Measurements from ENCODE around the gene HACD2.
"Not testable (repeated sequence)": the region's sequence is repeated elsewhere in the genome, so short reads cannot be mapped to it uniquely, and the experiment has no call there.

HACD2 gene, protein sequence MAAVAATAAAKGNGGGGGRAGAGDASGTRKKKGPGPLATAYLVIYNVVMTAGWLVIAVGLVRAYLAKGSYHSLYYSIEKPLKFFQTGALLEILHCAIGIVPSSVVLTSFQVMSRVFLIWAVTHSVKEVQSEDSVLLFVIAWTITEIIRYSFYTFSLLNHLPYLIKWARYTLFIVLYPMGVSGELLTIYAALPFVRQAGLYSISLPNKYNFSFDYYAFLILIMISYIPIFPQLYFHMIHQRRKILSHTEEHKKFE

DNA sequence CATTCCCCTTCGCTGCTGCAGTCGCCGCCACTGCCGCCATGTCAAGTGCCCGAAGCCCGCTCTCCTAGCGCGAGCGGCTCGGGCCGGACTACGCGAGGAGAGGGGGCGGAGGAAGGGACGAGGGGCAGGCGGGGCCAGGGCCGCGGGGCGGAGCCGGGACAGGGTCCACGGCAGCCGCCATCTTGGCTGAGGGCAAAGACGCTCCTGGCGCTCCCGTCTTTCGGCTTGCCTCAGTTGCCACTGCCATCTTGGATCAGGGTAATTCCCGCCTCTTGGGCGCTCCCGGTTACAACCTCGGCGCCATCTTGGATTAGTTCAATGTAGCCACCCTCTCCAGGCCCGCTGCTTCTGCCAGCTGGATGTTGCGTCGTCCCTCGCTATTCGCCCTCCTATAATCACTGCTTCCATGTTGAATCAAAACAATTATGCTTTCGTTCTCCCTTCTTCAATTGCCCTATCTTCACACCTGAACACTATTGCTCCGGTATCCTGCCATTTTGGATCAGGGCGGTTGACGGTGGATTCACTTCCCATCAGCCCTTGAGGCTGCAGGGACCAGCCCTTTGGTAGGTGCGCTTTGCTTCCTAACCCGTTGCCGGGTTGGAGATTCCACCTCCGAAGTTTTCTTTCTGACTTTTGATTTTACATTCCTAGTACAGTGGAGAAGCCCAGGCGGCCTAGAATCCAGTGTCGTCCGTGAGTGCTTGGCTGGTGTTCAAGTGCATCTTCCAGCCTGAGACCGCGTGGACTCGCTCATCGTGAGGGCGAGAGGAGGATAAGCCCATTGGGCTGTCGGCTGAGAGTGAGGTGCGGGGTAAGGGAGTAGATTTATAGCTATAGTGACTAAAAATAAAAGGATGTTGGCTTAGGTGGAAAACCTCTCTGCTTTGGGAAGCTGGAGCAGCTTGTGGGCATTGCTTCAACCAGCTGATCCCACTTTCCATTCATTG is at the start of gene HACD2:
Gene HACD2, minus strand, starts transcription at position 66 of the 950 bp plus-strand sequence. Its CDS starts 26 bp downstream, at position 40.
- peak; percentile 97 for DNase-seq

DNA sequence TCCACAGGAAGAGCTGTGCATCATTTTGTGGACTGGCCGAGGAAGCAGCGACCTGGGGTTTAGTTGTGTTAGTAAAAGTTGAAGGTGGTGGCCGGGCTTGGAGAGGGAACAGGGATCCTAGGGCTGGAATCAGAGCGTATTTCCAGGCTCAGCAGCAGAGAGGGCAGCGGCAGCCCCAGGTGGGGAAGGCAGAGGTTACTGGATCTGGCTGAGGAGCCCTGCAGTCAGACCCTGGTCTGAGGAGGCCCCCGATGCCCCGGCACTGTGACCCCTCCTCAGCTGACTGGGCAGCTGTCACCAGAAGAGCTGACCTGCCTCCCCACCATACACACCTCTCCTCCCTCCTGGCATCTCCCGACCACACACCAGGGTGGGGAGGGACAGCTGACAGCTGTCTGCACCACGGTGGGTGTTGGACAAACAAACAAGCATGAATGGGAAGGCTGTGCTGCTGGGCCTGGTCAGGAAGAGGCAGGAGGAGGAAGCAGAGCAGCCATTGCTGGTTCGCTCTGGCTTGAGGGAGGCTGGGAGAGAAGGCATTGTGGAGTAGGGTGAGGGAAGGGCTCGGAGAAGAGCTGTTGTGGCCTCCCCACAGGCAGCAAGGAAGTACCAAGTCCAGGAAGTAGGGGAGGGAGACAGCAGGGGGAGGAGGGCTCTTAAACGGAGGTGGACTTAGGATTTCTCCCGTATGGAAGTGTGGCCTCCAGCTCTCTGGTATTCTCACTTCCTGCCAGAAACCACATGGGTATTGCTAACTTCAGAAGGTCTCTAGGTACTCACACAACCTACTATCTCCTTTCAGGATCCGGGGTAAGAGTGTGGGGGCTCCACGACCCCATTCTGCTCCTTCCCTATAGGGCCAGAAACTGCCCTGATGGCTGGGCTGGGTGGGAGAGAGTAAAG is 49.5 kb upstream of the HACD2 start:
- DNase-seq: no peak

DNA sequence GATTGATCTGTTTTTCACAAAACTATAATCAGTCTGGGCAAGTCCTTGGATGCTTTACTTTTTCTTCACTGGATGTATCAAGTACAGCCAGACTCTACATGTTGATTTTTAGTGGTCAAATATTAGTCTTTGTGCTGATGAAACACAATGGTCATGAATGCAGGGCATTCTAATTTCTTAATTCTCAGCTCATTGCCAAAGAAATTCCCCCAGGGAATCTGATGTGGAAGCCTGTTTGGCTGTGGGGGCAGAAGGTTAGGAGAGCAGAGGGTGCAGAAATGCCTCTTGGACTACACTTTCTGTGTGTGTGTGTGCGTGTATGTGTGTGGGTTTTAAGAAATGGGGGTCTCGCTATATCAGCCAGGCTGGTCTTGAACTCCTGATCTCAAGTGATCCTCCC is 48.7 kb upstream of the HACD2 start:
- DNase-seq: no peak

DNA sequence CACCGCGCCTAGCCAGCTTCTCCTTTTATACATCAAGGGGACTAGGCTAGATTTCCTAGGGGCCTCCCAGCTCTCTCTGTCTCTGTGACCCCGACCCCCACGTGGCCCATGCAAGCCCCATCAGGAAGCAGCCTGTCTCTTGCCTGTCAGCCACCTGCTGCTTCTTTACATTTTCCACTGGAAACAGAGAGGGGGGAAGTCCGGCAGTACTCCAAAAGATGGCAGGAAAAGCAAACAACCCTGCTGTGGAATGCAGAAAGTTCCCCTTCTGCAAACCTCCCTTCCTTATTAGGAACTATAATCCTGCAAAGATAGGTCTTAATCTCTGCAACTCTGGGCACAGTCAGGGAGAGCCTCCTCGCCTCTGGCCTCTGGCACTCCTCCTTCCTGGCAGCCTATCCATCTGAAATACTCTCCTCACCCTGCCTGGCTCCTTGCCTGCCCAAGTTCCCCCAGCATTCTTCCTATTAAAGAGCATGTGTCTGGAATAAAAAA is 47.4 kb upstream of the HACD2 start:
- no peak for DNase-seq

DNA sequence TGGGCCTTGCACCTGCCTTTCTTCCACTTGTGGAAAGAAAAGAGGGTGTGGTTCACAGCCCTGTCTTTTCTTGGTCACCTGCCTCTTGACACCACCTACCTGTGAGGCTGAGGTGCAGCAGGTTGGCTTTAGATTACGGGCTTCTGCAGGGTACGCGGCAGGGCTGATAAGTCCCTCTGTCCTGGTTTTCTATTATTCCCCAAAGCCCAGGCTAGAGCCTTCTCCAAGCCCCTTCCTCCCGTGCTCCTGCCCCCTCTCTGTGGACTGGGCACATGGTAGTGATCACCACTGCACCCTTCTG is 44.8 kb upstream of the HACD2 start:
- DNase-seq: no peak

- no peak for DNase-seq
Observed at GRCh38 chr3:123628996-123629746, 44.3 kb upstream of the HACD2 start.

DNA sequence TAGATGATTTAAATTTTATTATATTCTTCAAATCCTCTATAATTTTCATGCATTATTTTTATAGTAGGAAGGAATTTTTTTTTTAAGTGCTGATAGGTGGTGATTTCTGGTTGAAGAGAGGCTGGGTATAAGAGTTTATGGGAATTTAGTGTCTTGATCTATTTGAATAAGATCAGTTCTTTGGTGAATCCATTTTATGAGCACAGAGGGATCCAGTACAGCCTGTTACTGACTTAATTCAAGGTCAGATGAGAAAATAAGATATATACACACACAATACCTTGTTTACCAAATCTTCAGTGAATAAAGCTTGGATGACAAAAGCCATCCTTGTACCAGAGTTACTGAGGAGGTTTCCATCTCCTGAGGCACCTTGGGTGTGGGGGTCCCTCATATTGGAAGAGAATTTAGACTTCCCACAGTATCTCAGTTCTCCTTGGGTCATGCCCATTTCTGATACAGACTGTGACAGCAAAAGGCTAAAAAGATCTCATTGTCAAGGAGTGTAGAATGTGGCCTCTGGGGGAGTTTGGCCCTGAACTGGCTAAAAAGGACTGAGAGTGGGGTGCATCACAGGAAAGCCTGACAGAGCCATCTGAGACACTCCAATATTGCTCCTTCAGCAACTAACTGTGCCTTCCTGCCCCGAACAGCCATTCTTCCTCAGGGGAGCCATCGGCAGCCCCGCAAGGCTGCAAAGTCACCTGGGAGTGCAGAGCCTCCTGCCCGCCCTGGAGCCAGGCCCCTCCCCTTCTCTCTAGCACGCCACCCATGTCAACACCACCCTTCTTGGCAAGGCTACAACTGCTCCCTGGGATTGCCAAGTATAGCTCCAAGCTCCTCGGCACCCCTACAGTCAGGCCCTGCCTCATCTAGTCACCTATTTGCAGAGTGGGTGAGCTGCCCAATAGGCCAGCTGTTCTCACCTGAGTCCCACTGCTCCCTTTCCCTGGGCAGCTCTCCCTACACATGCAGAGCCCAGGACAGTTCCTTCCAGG is 43.1 kb upstream of the HACD2 start:
- no peak for DNase-seq

DNA sequence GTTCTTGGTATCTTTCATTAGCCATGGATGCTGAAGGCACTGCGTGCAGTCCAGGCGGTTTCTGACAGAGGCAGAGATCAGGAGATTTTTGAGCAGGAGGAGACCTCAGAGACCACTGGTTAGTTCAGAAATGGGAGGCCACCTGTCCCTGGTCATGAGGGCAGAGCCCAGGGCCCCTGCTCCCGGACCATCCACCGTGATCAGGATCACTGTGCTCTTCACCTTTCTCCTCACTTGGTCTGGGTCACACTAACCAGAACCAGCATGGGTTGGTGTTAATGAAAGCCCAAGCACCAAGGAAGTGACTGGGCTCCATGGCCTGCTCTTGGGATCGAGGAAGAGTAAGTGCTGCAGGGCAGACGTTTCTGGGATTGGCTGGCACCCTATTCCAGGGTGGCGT is 42.0 kb upstream of the HACD2 start:
- no peak for DNase-seq

GRCh38 chr3:123624302-123624701 is 39.4 kb upstream of the HACD2 start:
- DNase-seq: no peak

GRCh38 chr3:123623346-123623880 is 38.6 kb upstream of the HACD2 start:
- no peak for DNase-seq

DNA sequence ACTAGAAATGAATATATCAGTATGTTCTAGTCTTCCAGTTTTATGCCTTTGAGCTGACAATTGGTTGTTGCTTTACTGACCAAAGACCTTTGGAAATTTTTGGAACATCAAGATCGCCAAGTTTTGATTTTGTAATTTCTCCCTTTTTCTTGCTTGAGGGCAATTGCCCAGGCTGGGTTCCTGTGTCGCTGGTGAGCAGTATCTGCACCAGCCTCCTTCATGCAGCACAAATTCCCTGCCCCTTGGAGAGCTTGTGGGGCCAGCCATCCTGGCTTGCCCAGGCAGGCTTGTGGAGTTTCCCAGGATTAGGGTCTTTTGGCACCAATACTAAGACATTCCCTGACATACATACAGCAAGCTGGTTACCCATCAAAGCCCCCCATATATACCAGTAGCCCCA is 37.9 kb upstream of the HACD2 start:
- no peak for DNase-seq

DNA sequence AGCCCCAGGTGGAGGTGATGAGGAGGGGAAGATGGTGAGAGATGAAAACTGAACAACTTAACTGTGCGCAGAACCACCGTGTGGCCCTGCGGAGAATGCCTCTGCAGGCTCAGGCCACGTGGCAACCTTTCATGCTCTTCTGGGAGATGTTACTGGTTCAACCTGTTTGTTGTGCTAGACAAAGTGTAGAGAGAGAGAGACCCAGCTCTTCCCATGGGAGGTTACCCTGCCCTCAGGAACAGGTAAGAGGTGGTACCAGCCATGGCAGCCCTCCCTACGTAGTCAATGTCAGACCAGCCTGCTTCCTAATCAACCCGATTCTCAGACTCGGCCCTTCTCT is 37.0 kb upstream of the HACD2 start:
- DNase-seq: no peak

- DNase-seq: no peak
Observed at GRCh38 chr3:123621186-123621849, 36.5 kb upstream of the HACD2 start.

DNA sequence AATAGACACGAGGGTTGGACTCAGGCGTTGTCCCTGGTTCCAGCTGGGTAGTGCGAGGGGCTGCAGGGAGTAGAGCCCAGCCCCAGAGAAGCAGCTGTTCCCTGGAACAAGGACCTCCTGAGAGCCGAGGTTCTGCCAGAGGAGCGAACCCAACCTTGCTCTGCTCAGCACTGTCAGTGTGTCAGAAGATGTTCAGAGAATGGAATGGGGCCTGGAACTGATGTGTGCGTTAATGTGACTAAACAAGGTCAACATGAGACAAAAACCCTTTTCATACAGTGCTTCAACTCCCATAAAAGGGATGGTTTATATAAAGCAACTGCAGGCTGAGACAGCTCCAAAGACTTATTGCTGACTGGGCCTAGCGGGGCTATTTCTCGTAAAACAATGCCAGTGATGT is 35.5 kb upstream of the HACD2 start:
- no peak for DNase-seq

DNA sequence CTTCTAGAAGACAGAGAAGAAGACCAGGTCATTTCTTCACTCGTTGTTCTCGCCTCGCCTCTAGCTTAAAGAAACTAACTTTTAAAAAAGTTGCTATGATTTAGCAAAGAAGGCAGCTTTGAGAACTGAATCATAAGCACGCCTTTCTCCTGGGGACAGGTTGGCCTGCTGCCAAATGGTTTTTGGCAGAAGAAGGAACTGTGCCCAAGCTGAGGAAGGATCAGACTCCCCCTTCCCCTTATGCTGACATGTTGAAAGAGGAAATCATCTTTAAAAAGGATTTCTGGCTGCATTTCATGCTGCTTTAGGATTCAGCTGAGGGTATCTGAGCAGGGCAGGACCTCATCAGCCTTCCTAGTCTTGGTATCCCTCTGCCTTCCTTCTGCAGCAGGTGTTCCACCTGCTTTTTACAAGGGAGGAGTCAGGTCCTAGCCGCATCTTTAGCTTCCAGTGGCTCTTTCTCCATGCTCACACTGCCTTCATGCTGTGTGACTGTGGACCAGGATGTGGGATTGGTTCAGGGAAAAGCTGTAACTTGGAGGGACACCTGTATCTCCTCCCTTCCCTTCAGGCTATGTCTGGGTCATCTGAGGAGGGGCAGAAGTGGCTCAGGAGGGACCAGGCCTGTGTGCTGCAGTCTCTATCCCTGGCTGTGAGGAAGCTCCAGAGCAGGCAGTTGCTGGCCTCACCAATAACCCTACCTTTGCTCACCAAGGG is 34.1 kb upstream of the HACD2 start:
- peak; percentile 64 for DNase-seq

DNA sequence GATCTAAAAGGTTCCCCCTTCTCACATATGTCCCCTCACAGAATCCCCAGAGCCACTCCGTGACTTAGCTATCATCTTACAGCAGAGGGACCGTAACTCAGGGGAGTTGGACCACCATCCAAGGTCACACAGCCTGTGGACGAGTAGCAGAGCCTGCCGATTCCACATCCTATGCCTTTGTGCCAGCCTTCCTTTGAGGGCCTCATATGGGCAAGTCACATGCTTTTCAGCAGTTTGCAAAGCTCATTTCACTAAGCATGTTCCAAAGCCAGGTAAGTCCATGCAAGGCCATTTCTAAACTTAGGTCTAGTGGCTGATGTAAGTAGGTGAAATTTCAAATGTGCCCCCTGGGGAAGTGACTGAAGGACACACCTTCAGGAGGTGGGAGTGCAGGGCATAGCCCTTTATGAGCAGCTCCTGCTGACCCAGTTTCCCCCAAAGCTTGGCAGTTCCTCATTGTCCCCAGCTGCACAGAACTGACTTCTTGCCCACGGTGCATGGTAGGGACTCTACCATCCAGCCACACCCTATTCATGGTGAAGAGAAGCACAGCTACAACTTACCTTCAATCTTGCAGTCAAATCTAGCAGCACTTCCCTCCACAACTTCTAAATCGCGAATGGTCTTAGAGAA is 33.3 kb upstream of the HACD2 start:
- DNase-seq: no peak

DNA sequence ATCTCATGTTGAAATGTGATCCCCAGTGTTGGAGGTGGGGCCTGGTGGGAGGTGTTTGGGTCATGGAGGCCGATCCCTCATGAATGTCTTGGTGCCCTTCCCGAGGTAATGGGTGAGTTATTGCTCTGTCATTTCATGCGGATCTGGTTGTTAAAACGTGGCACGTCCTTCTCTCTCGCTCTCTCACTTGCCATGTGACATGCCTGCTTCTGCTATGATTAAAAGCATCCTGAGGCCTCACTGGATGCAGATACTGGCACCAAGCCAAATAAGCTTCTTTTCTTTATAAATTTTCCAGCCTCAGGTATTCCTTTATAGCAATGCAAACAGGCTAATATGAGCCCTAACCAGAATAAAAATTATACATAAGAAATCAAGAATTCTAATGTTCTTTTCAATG is 31.7 kb upstream of the HACD2 start:
- DNase-seq: no peak

GRCh38 chr3:123613543-123613942 is 28.7 kb upstream of the HACD2 start:
- no peak for DNase-seq

DNA sequence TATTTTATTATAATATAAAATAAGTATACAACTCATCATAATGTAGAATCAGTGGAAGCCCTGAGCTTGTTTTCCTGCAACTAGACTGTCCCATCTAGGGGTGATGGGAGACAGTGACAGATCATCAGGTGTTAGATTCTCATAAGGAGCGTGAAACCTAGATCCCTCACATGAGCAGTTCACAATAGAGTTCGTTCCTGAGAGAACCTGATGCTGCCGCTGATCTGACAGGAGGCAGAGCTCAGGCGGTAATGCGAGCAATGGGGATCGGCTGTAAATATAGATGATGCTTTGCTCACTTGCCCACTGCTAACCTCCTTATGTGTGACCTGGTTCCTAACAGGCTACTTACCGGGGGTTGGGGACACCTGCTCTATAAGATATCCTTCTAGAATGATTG is 26.8 kb upstream of the HACD2 start:
- DNase-seq: not testable (repeated sequence)

Measured in right forelimb (tissue), 1 donor.